K562 (cell line): Measurements from ENCODE around the gene MT1X. TPM values are rescaled to one million over a fixed set of nuclear protein-coding genes. Genes with fewer than 3 reads are reported as not detected.

Source experiments
- ATAC-seq: fragments of 200-7000 bp; cut with Tn5 transposase; 3 replicates; pipeline ENCODE4 v1.9.1; 2020; ENCODE audit warnings: moderate library complexity
- BruUV-seq: library from RNA; stranded (reverse); fragments of 400-500 nt; replicated peaks from 2 replicates; lab custom pipeline; 2021; lab: Mats Ljungman, UMichigan
- CTCF ChIA-PET: fragments of 300-600 bp; formaldehyde crosslinking; extraction: SDS; loops from one replicate; lab custom pipeline; 2021; ENCODE audit warnings: low intra/inter-chr PET ratio; lab: Yijun Ruan, JAX
- POLR2A ChIA-PET: fragments of 300-600, 350-650 bp; sonication (Branson Sonifier 250); formaldehyde crosslinking; extraction: SDS; loops from one replicate; lab custom pipeline; 2021; ENCODE audit warnings: antibody characterized with exemption, inconsistent platforms; lab: Yijun Ruan, JAX
- DNase-seq, 4 experiments: peaks; one replicate each; pipeline versions ENCODE4 v3.0.0 to v3.0.0-alpha.2; 2011 to 2018; ENCODE audit warnings: low spot score in 3 of 4, mixed read lengths in 3 of 4; ENCODE audit errors: extremely low read depth in 1 of 4
- FAIRE-seq: peaks from 2 replicates; lab custom pipeline; 2011; peaks lifted over from hg19 to GRCh38; lab: Jason Lieb, UNC
- H2AFZ ChIP-seq: 2 replicates; pipeline ENCODE4 v1.6.0; 2011; ENCODE audit warnings: low read depth, low read length, control low read depth, inconsistent platforms
- H3K27ac ChIP-seq: fragments of 200-600 bp; 3 replicates; pipeline ENCODE4 v1.8.0; 2011; ENCODE audit warnings: low read depth, mild to moderate bottlenecking, control low read depth, inconsistent platforms, low read length, moderate library complexity, mixed read lengths; ENCODE audit errors: extremely low read depth
- H3K27me3 ChIP-seq, 2 experiments: fragments of 300-600 bp in 1 of 2; 2 replicates in 1 of 2; 3 replicates in 1 of 2; pipeline versions ENCODE4 v1.6.0 to v1.8.0; 2011; ENCODE audit warnings: inconsistent platforms in 2 of 2, low read length in 2 of 2, mild to moderate bottlenecking in 1 of 2, mixed read lengths in 1 of 2, moderate library complexity in 1 of 2; ENCODE audit not compliant: control insufficient read depth in 2 of 2, insufficient read depth in 2 of 2
- H3K36me3 ChIP-seq: fragments of 300-600 bp; 3 replicates; pipeline ENCODE4 v1.8.0; 2011; ENCODE audit warnings: mild to moderate bottlenecking, low read length, inconsistent platforms; ENCODE audit not compliant: control insufficient read depth, insufficient read depth
- H3K4me1 ChIP-seq, 2 experiments: fragments of 200-600 bp in 1 of 2; replicated peaks in 1 of 2; 2 replicates in 1 of 2; 3 replicates in 1 of 2; pipeline versions ENCODE4 v1.5.1 to v1.8.0; 2011; ENCODE audit warnings: inconsistent platforms in 2 of 2, low read length in 2 of 2, mild to moderate bottlenecking in 1 of 2, mixed read lengths in 1 of 2, moderate library complexity in 1 of 2; ENCODE audit not compliant: control insufficient read depth in 2 of 2, insufficient read depth in 2 of 2
- H3K4me2 ChIP-seq: 2 replicates; pipeline ENCODE4 v1.6.1; 2011; ENCODE audit warnings: low read length, control low read depth, inconsistent platforms, mixed read lengths; ENCODE audit not compliant: insufficient read depth
- H3K4me3 ChIP-seq: fragments of 200-600 bp; sonication (generic), shearing (Covaris generic); 2 replicates; pipeline ENCODE4 v1.5.1; 2016; ENCODE audit warnings: control low read depth, inconsistent platforms
- H3K79me2 ChIP-seq: fragments of 200-600 bp; 3 replicates; pipeline ENCODE4 v1.8.0; 2011; ENCODE audit warnings: low read length, inconsistent platforms; ENCODE audit not compliant: control insufficient read depth, insufficient read depth
- H3K9ac ChIP-seq, 2 experiments: 2 replicates each; pipeline versions ENCODE4 v1.6.0 to v1.6.1; 2011; ENCODE audit warnings: low read depth in 2 of 2, low read length in 2 of 2, control low read depth in 1 of 2, inconsistent platforms in 1 of 2, mild to moderate bottlenecking in 1 of 2, mixed read lengths in 1 of 2; ENCODE audit not compliant: insufficient read depth in 1 of 2
- H3K9me1 ChIP-seq: one replicate; pipeline ENCODE4 v1.6.0; 2011; ENCODE audit warnings: inconsistent platforms, mild to moderate bottlenecking, low read length, moderate library complexity; ENCODE audit not compliant: control insufficient read depth, insufficient read depth
- H3K9me3 ChIP-seq: replicated peaks from 2 replicates; pipeline ENCODE4 v1.5.1; 2011; ENCODE audit warnings: low read depth, low read length, inconsistent platforms; ENCODE audit not compliant: control insufficient read depth, insufficient read depth
- H4K20me1 ChIP-seq: replicated peaks from 2 replicates; pipeline ENCODE4 v1.6.1; 2011; ENCODE audit warnings: low read length, inconsistent platforms, mixed read lengths; ENCODE audit not compliant: control insufficient read depth, insufficient read depth
- WGBS: fragments of 100-300 bp; shearing (Covaris generic); methylation state at CpG from one replicate; pipeline ENCODE4 v1.1.6; 2016; ENCODE audit warnings: low coverage, mixed read lengths; ENCODE audit not compliant: insufficient coverage; ENCODE audit errors: missing lambda C conversion rate; 5-methylcytosine and 5-hydroxymethylcytosine counted together
- in situ Hi-C: fragments of 300-500 bp; cut with MboI; formaldehyde crosslinking; loops from 4 replicates; pipeline ENCODE4 v1.15.0; 2018; ENCODE audit warnings: inconsistent platforms, mixed read lengths
- intact Hi-C: fragments of 100-400 bp; cut with micrococcal nuclease; formaldehyde crosslinking; loops from 2 replicates; pipeline ENCODE4 v1.14.2; 2022
- polyA plus RNA-seq, 8 experiments: library from polyadenylated mRNA; depleted of rRNA in 4 of 8; stranded (reverse) in 5 of 8; unstranded in 3 of 8; fragments of >200 nt; fragmentation: Nextera tagmentation in 2 of 8; fragmentation: Illumina TruSeq in 1 of 8; extraction: Ambion mirVana in 2 of 8; extraction: Trizol in 1 of 8; gene quantifications; 2 replicates each; pipeline versions ENCODE4 v1.2.1 to v1.2.3, GENCODE V29; 2011 to 2014; ENCODE audit warnings: inconsistent platforms in 1 of 8, missing spikeins in 1 of 8
- total RNA-seq, 7 experiments: library from RNA; depleted of rRNA in 6 of 7; stranded (reverse); fragments of >200 nt in 6 of 7; fragmentation: Illumina TruSeq in 2 of 7; extraction: Trizol in 2 of 7; gene quantifications; 2 replicates each; pipeline versions ENCODE4 v1.2.1 to v1.2.3, GENCODE V29; 2011 to 2021; ENCODE audit warnings: low replicate concordance in 1 of 7
- TF ChIP-seq, protein P1 (sequence below): fragments of 250-450 bp; sonication (Bioruptor Pico); IDR thresholded peaks from 2 replicates; pipeline ENCODE4 v1.5.0; 2020; ENCODE audit warnings: mild to moderate bottlenecking
- TF ChIP-seq, protein P2 (sequence below): fragments of 200-800 bp; sonication (Bioruptor generic); IDR thresholded peaks from 2 replicates; pipeline ENCODE4 v1.6.1; 2017; ENCODE audit warnings: missing genetic modification characterization, missing compliant biosample characterization

Gene MT1X
- total and polyA plus RNA-seq, 9 of the 15 experiments (the other 6 are each of a cell fraction or from before 2014, with no cell fraction given), result 4.9 to 22.8 (median 8.7) TPM

DNA sequence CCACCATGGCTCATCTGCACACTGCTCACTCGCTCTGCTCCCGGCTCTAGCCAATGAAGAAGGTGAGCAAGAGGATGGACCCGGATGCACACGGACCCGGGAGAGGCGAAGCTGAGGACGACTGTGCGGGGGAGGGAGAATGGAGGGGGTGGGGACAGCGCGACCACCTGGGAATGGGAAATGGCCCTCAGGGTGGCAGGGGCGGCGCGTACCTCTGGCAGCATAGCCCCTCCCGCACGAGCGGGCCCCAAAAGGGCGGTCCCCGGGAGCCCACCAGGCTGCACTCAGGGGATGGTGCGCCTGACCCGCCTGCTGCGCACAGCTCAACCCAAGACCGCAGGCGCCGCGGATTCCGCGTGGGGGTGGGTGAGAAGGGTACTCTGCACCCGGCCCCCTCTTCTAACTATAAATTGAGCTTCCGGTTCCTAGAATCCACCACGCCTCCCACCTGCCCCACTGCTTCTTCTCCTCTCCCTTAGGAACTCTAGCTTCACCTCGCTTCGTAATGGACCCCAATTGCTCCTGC is 6.5 kb upstream of the MT1X start:
- in situ Hi-C loops, result no loop called here
- peaks cover 18 to 40% of the 10 kb centered on the region in 2 experiments for H3K27me3 ChIP-seq
- H3K4me1 ChIP-seq, result peaks cover 0 to 6% of the 10 kb centered on the region in 2 experiments; a peak in 1 of 5 replicates
- H3K9me3 ChIP-seq, result no peaks in the 10 kb centered on the region
- TF ChIP-seq, protein P1, sequence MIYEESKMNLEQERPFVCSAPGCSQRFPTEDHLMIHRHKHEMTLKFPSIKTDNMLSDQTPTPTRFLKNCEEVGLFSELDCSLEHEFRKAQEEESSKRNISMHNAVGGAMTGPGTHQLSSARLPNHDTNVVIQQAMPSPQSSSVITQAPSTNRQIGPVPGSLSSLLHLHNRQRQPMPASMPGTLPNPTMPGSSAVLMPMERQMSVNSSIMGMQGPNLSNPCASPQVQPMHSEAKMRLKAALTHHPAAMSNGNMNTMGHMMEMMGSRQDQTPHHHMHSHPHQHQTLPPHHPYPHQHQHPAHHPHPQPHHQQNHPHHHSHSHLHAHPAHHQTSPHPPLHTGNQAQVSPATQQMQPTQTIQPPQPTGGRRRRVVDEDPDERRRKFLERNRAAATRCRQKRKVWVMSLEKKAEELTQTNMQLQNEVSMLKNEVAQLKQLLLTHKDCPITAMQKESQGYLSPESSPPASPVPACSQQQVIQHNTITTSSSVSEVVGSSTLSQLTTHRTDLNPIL, result no peak
- TF ChIP-seq, protein P2, sequence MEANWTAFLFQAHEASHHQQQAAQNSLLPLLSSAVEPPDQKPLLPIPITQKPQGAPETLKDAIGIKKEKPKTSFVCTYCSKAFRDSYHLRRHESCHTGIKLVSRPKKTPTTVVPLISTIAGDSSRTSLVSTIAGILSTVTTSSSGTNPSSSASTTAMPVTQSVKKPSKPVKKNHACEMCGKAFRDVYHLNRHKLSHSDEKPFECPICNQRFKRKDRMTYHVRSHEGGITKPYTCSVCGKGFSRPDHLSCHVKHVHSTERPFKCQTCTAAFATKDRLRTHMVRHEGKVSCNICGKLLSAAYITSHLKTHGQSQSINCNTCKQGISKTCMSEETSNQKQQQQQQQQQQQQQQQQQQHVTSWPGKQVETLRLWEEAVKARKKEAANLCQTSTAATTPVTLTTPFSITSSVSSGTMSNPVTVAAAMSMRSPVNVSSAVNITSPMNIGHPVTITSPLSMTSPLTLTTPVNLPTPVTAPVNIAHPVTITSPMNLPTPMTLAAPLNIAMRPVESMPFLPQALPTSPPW (CRISPR knock-in tag), result 0 out of 2 replicates have a peak, but pooled peaks have one; percentile 16
- no peaks in the 10 kb centered on the region for H3K9me1 ChIP-seq
- no TSS peak for BruUV-seq
- H3K27ac ChIP-seq, result no peak overlapping the region
- no peak overlapping the region for H2AFZ ChIP-seq
- H4K20me1 ChIP-seq, result peaks cover 3% of the 10 kb centered on the region; the same call in 1 of the 2 replicates
- peak overlapping the region; percentile 37; the same call in 1 of the 2 replicates for H3K4me2 ChIP-seq
- ChIA-PET CTCF (interaction anchor here (0.5 kb wide), 1 partner anchor 24 kb away, joined by 5 read pairs; no protein-coding TSS in a partner anchor), POLR2A (interaction anchor here (0.7 kb wide), 1 partner anchor 10 kb away, joined by 4 read pairs; no protein-coding TSS in a partner anchor)
- ATAC-seq, result no peak; the same call in 2 of the 3 replicates
- no peak overlapping the region for H3K4me3 ChIP-seq
- WGBS, result 10% methylated on average over 31 of the region's 32 CpGs
- no peak overlapping the region for H3K9ac ChIP-seq
- intact Hi-C loops, result no loop called here
- H3K36me3 ChIP-seq, result no peaks in the 10 kb centered on the region
- no peak for FAIRE-seq
- DNase-seq, result peak in 1 of 4 experiments; percentile 15
- no peaks in the 10 kb centered on the region for H3K79me2 ChIP-seq
